ENCODE data around the gene SLC13A5. TPM values are rescaled to one million over a fixed set of nuclear protein-coding genes. Genes with fewer than 3 reads are reported as not detected.

SLC13A5 gene
- polyA plus RNA-seq, 3 donors: not detected

GRCh38 chr17:6668219-6668618 lies 45.0 kb downstream of the SLC13A5 start:
- 98% methylated on average over 9 of the region's 17 CpGs for WGBS (ENCODE audit: insufficient coverage)

GRCh38 chr17:6667516-6667915 lies 45.7 kb downstream of the SLC13A5 start:
- 40% methylated on average over 3 of the region's 6 CpGs for WGBS (ENCODE audit: insufficient coverage)

More at GRCh38 chr17:6668219-6668618, 45.0 kb downstream of the SLC13A5 start:
- Histone ChIP-seq H3K4me2 (replicated peaks; ENCODE audit: extremely low read depth, low read length, poor library complexity, severe bottlenecking) (no peak overlapping the region), H2AFZ (ENCODE audit: insufficient read depth, low read depth, low read length, poor library complexity, severe bottlenecking) (no peak overlapping the region), H3K9ac (ENCODE audit: insufficient read depth, low read length, poor library complexity, severe bottlenecking) (no peak overlapping the region), H3K4me1 (ENCODE audit: control insufficient read depth in 1 of 2, insufficient read depth in 2 of 2, low read length in 2 of 2) (no peaks in the 10 kb centered on the region), H3K27ac (ENCODE audit: low read depth in 1 of 2, low read length in 2 of 2) (no peak overlapping the region), H3K4me3 (replicated peaks in 1 of 3; ENCODE audit: low read depth in 2 of 3, low read length in 3 of 3) (no peak overlapping the region), H3K27me3 (ENCODE audit: control insufficient read depth in 2 of 2, insufficient read depth in 2 of 2, low read length in 2 of 2) (peaks cover 0 to 18% of the 10 kb centered on the region in 2 donors), H3K9me3 (replicated peaks in 1 of 2; ENCODE audit: control insufficient read depth in 1 of 2, insufficient read depth in 1 of 2, low read length in 2 of 2) (no peaks in the 10 kb centered on the region), H4K20me1 (ENCODE audit: insufficient read depth, low read length) (no peaks in the 10 kb centered on the region), H3K79me2 (ENCODE audit: insufficient read depth, low read length) (no peaks in the 10 kb centered on the region), H3K36me3 (replicated peaks in 1 of 2; ENCODE audit: control insufficient read depth in 1 of 2, insufficient read depth in 2 of 2, low read length in 2 of 2) (no peaks in the 10 kb centered on the region)
- Mint-ChIP-seq H3K27me3 (ENCODE audit: low read depth in 3 of 3) (peaks cover 21 to 49% (median 45%) of the 10 kb centered on the region in 3 donors), H3K4me3 (peak overlapping the region in 1 of 2 donors; percentile 81), H3K27ac (no peak overlapping the region), H3K4me1 (peaks cover 2% of the 10 kb centered on the region), H3K9me3 (no peaks in the 10 kb centered on the region), H3K36me3 (no peaks in the 10 kb centered on the region)
- no peak for TF ChIP-seq CTCF (IDR thresholded peaks at IDR 0.05)
- DNase-seq: no peak
- intact Hi-C loops (cut with micrococcal nuclease): loop anchor here in 1 of 2 donors (10.0 kb wide), 1 partner anchor 327 kb away; the partner anchor contains the start of gene ALOX12

More at GRCh38 chr17:6667516-6667915, 45.7 kb downstream of the SLC13A5 start:
- no peaks in the 10 kb centered on the region for H4K20me1 ChIP-seq (ENCODE audit: insufficient read depth, low read length)
- Mint-ChIP-seq H3K4me1 (peaks cover 4% of the 10 kb centered on the region), H3K4me3 (peak overlapping the region in 1 of 2 donors; percentile 81), H3K36me3 (no peaks in the 10 kb centered on the region), H3K9me3 (no peaks in the 10 kb centered on the region), H3K27ac (no peak overlapping the region), H3K27me3 (ENCODE audit: low read depth in 3 of 3) (peaks cover 25 to 50% (median 43%) of the 10 kb centered on the region in 3 donors)
- intact Hi-C loops (cut with micrococcal nuclease): loop anchor here in 1 of 2 donors (10.0 kb wide), 1 partner anchor 327 kb away; the partner anchor contains the start of gene ALOX12
- no peaks in the 10 kb centered on the region for H3K9me3 ChIP-seq (replicated peaks in 1 of 2; ENCODE audit: control insufficient read depth in 1 of 2, insufficient read depth in 1 of 2, low read length in 2 of 2)
- peaks cover 0 to 18% of the 10 kb centered on the region in 2 donors for H3K27me3 ChIP-seq (ENCODE audit: control insufficient read depth in 2 of 2, insufficient read depth in 2 of 2, low read length in 2 of 2)
- H3K4me1 ChIP-seq (ENCODE audit: control insufficient read depth in 1 of 2, insufficient read depth in 2 of 2, low read length in 2 of 2): no peaks in the 10 kb centered on the region
- no peaks in the 10 kb centered on the region for H3K79me2 ChIP-seq (ENCODE audit: insufficient read depth, low read length)
- no peak overlapping the region for H3K27ac ChIP-seq (ENCODE audit: low read depth in 1 of 2, low read length in 2 of 2)
- no peak overlapping the region for H3K4me2 ChIP-seq (replicated peaks; ENCODE audit: extremely low read depth, low read length, poor library complexity, severe bottlenecking)
- no peak for DNase-seq
- no peak overlapping the region for H3K4me3 ChIP-seq (replicated peaks in 1 of 3; ENCODE audit: low read depth in 2 of 3, low read length in 3 of 3)
- no peak for TF ChIP-seq CTCF (IDR thresholded peaks at IDR 0.05)
- no peak overlapping the region for H3K9ac ChIP-seq (ENCODE audit: insufficient read depth, low read length, poor library complexity, severe bottlenecking)
- no peaks in the 10 kb centered on the region for H3K36me3 ChIP-seq (replicated peaks in 1 of 2; ENCODE audit: control insufficient read depth in 1 of 2, insufficient read depth in 2 of 2, low read length in 2 of 2)
- H2AFZ ChIP-seq (ENCODE audit: insufficient read depth, low read depth, low read length, poor library complexity, severe bottlenecking): no peak overlapping the region
